ENCODE data around the gene RBM4. TPM values are rescaled to one million over a fixed set of nuclear protein-coding genes. Genes with fewer than 3 reads are reported as not detected.

Gene RBM4
- total and polyA plus RNA-seq, 9 of the 15 experiments (the other 6 are each of a cell fraction or from before 2014, with no cell fraction given), result 81.6 to 233 (median 122) TPM

DNA sequence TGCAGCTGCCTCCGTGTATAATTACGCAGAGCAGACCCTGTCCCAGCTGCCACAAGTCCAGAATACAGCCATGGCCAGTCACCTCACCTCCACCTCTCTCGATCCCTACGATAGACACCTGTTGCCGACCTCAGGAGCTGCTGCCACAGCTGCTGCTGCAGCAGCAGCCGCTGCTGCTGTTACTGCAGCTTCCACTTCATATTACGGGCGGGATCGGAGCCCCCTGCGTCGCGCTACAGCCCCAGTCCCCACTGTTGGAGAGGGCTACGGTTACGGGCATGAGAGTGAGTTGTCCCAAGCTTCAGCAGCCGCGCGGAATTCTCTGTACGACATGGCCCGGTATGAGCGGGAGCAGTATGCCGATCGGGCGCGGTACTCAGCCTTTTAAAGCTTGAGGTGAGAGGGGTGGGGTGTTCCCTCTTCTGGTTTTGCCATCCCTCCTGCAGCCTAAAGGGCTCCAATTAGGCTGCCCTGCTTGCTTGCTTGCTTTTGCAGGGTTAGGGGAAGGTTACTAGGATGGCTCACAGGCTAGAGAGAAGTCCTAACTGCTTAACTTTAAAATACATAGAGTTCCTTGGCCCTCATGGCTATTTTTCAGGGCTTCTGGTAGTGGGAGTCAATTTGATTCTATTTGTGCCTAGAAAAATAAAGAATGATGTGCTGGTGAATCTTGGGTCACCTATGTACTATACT is 5.4 kb downstream of the RBM4 start:
- Histone ChIP-seq H3K79me2 (ENCODE audit: control insufficient read depth, insufficient read depth, low read length) (peaks cover 98% of the 10 kb centered on the region), H3K27me3 (ENCODE audit: control insufficient read depth in 2 of 2, insufficient read depth in 2 of 2, low read length in 2 of 2) (no peaks in the 10 kb centered on the region), H3K4me1 (replicated peaks in 1 of 2; ENCODE audit: control insufficient read depth in 2 of 2, insufficient read depth in 2 of 2, low read length in 2 of 2) (peaks cover 14 to 24% of the 10 kb centered on the region in 2 experiments), H2AFZ (ENCODE audit: low read depth, low read length) (no peak overlapping the region), H3K9me3 (replicated peaks; ENCODE audit: control insufficient read depth, insufficient read depth, low read depth, low read length) (no peaks in the 10 kb centered on the region), H3K9me1 (ENCODE audit: control insufficient read depth, insufficient read depth, low read length) (peaks cover 6% of the 10 kb centered on the region), H3K27ac (ENCODE audit: extremely low read depth, low read depth, low read length) (no peak overlapping the region), H3K4me2 (ENCODE audit: insufficient read depth, low read length) (no peak overlapping the region), H4K20me1 (replicated peaks; ENCODE audit: control insufficient read depth, insufficient read depth, low read length) (peaks cover 76% of the 10 kb centered on the region), H3K9ac (ENCODE audit: insufficient read depth in 1 of 2, low read depth in 2 of 2, low read length in 2 of 2) (peak overlapping the region in 1 of 2 experiments; percentile 47; a peak in 2 of 4 replicates), H3K36me3 (ENCODE audit: control insufficient read depth, insufficient read depth, low read length) (peaks cover 94% of the 10 kb centered on the region), H3K4me3 (no peak overlapping the region)
- FAIRE-seq, result no peak
- ATAC-seq, result no peak
- no peak for DNase-seq (ENCODE audit: extremely low read depth in 1 of 4, low spot score in 3 of 4)
- POLR2A ChIA-PET, result interaction anchor here (1.1 to 26.4 kb wide), 4 partner anchors 7 to 30 kb away, joined by 3 to 387 read pairs (median 71); partner anchors contain the start of gene RBM14
- WGBS (ENCODE audit: insufficient coverage, low coverage, missing lambda C conversion rate), result 95% methylated on average over 22 of the region's 24 CpGs
- in situ Hi-C loops (cut with MboI) (no loop called here), intact Hi-C loops (cut with micrococcal nuclease) (no loop called here)
- no TSS peak for BruUV-seq (replicated peaks)
- TF ChIP-seq POLR2G (IDR thresholded peaks at IDR 0.05; ENCODE audit: low read depth, low read length) (peak; percentile 60), CBFA2T3 (IDR thresholded peaks at IDR 0.05) (no peak), RBFOX2 (IDR thresholded peaks at IDR 0.05; ENCODE audit: low read depth, low read length) (peak; percentile 61), RBM22 (IDR thresholded peaks at IDR 0.05; ENCODE audit: low read depth, low read length, poor library complexity, severe bottlenecking) (peak; percentile 44)
- CTCF ChIA-PET (ENCODE audit: low intra/inter-chr PET ratio), result no interaction called here

DNA sequence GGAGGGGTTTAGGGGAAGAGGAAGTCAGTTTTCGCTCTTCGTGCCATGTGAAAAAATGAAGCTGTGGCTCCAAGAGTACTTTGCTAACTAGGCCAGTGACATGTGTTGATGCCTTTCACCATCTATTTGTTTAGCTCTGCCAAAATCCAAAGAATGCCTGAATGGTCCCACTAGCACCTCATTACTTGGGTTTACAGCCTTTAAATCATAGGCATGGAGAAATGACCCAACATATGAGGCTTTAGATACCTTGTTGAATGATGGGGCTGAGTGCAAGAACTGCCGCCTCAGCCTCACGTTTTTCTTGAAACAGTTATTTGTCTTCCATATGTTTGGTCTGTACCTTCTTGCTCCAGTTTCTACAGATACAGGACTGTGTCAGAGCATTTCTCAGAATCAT is 8.3 kb downstream of the RBM4 start:
- ATAC-seq (no peak), FAIRE-seq (no peak), DNase-seq (ENCODE audit: extremely low read depth in 1 of 4, low spot score in 3 of 4) (no peak)
- H3K27ac ChIP-seq (ENCODE audit: extremely low read depth, low read depth, low read length), result no peak overlapping the region
- peaks cover 92% of the 10 kb centered on the region for H3K79me2 ChIP-seq (ENCODE audit: control insufficient read depth, insufficient read depth, low read length)
- intact Hi-C loops (cut with micrococcal nuclease), result no loop called here
- H3K9ac ChIP-seq (ENCODE audit: insufficient read depth in 1 of 2, low read depth in 2 of 2, low read length in 2 of 2), result no peak overlapping the region
- ChIA-PET POLR2A (interaction anchor here (0.7 to 26.4 kb wide), 6 partner anchors 7 to 114 kb away, joined by 4 to 387 read pairs (median 46); partner anchors contain the start of genes RBM14 and RBM4), CTCF (ENCODE audit: low intra/inter-chr PET ratio) (no interaction called here)
- H3K4me3 ChIP-seq, result no peak overlapping the region
- in situ Hi-C loops (cut with MboI), result no loop called here
- no peaks in the 10 kb centered on the region for H3K9me1 ChIP-seq (ENCODE audit: control insufficient read depth, insufficient read depth, low read length)
- no peaks in the 10 kb centered on the region for H3K9me3 ChIP-seq (replicated peaks; ENCODE audit: control insufficient read depth, insufficient read depth, low read depth, low read length)
- H3K27me3 ChIP-seq (ENCODE audit: control insufficient read depth in 2 of 2, insufficient read depth in 2 of 2, low read length in 2 of 2), result no peaks in the 10 kb centered on the region
- H3K4me1 ChIP-seq (replicated peaks in 1 of 2; ENCODE audit: control insufficient read depth in 2 of 2, insufficient read depth in 2 of 2, low read length in 2 of 2), result peaks cover 4 to 9% of the 10 kb centered on the region in 2 experiments
- 90% methylated on average over 4 of the region's 4 CpGs for WGBS (ENCODE audit: insufficient coverage, low coverage, missing lambda C conversion rate)
- no TSS peak for BruUV-seq (replicated peaks)
- peaks cover 48% of the 10 kb centered on the region for H4K20me1 ChIP-seq (replicated peaks; ENCODE audit: control insufficient read depth, insufficient read depth, low read length)
- TF ChIP-seq POLR2AphosphoS5 (IDR thresholded peaks at IDR 0.05; ENCODE audit: control insufficient read depth, insufficient read depth, low read depth, low read length), result peak; percentile 60; the same call in 1 of the 2 replicates
- peak; percentile 14; the same call in 1 of the 2 replicates for TF ChIP-seq POLR2A (conservative IDR thresholded peaks at IDR 0.05)
- 0 out of 2 replicates have a peak, but pooled peaks have one; percentile 19 for TF ChIP-seq SUPT5H (IDR thresholded peaks at IDR 0.05)
- no peak for TF ChIP-seq HES1 (IDR thresholded peaks at IDR 0.05; ENCODE audit: low read depth)
- H3K36me3 ChIP-seq (ENCODE audit: control insufficient read depth, insufficient read depth, low read length), result peaks cover 87% of the 10 kb centered on the region
- H3K4me2 ChIP-seq (ENCODE audit: insufficient read depth, low read length), result no peak overlapping the region
- H2AFZ ChIP-seq (ENCODE audit: low read depth, low read length), result no peak overlapping the region
